Brain microvascular endothelial cell (primary cell): ENCODE data around the gene GPRIN1.

ENCODE experiments used
- DNase-seq: peaks from one replicate; pipeline ENCODE4 v3.0.0-alpha.2; 2020
- H3K27ac ChIP-seq: fragments of 250-450 bp; sonication (Bioruptor Pico); 2 replicates; pipeline ENCODE4 v1.5.1; 2020; ENCODE audit warnings: mild to moderate bottlenecking, moderate library complexity
- H3K27me3 ChIP-seq: fragments of 250-450 bp; sonication (Bioruptor Pico); replicated peaks from 2 replicates; pipeline ENCODE4 v1.5.1; 2020; ENCODE audit warnings: mild to moderate bottlenecking
- H3K36me3 ChIP-seq: fragments of 250-450 bp; sonication (Bioruptor Pico); replicated peaks from 2 replicates; pipeline ENCODE4 v1.5.1; 2020; ENCODE audit warnings: mild to moderate bottlenecking
- H3K4me3 ChIP-seq: 2 replicates; pipeline ENCODE4 v1.5.1; 2011; ENCODE audit warnings: low read depth, mild to moderate bottlenecking, control low read depth, low read length, moderate library complexity
- CTCF ChIP-seq: IDR thresholded peaks from 2 replicates; pipeline ENCODE4 v1.5.1; 2011; ENCODE audit warnings: low read depth, mild to moderate bottlenecking, moderate library complexity, low read length, control low read depth, inconsistent platforms; ENCODE audit errors: missing control alignments
- in situ Hi-C: cut with HindIII; loops from 2 replicates; pipeline ENCODE4 v1.10.0; 2017; ENCODE audit warnings: low sequenced_read_pairs, low pct_ligation_motif_present

Gene GPRIN1

GRCh38 chr5:176628406-176629228, 18.7 kb upstream of the GPRIN1 start:
- in situ Hi-C loops: no loop called here
- Histone ChIP-seq H3K27me3 (peaks cover 32% of the 10 kb centered on the region), H3K4me3 (no peak overlapping the region), H3K27ac (no peak overlapping the region), H3K36me3 (no peaks in the 10 kb centered on the region)
- no peak for TF ChIP-seq CTCF
- no peak for DNase-seq

- in situ Hi-C loops: no loop called here
- no peak overlapping the region for H3K4me3 ChIP-seq
- H3K27me3 ChIP-seq: peaks cover 26% of the 10 kb centered on the region
- TF ChIP-seq CTCF: no peak
- H3K36me3 ChIP-seq: no peaks in the 10 kb centered on the region
- no peak overlapping the region for H3K27ac ChIP-seq
- no peak for DNase-seq
Measured at GRCh38 chr5:176627582-176627981, 17.6 kb upstream of the GPRIN1 start.

- H3K27me3 ChIP-seq: peaks cover 26% of the 10 kb centered on the region
- in situ Hi-C loops: no loop called here
Measured at GRCh38 chr5:176626876-176627236, 16.9 kb upstream of the GPRIN1 start.

GRCh38 chr5:176625966-176626875, 16.3 kb upstream of the GPRIN1 start:
- in situ Hi-C loops: no loop called here
- peaks cover 22% of the 10 kb centered on the region for H3K27me3 ChIP-seq
- H3K36me3 ChIP-seq: no peaks in the 10 kb centered on the region
- H3K27ac ChIP-seq: no peak overlapping the region
- no peak for DNase-seq
- TF ChIP-seq CTCF: no peak
- H3K4me3 ChIP-seq: no peak overlapping the region

More at GRCh38 chr5:176626876-176627236, 16.9 kb upstream of the GPRIN1 start:
- DNase-seq: no peak
- Histone ChIP-seq H3K4me3 (no peak overlapping the region), H3K36me3 (no peaks in the 10 kb centered on the region), H3K27ac (no peak overlapping the region)
- TF ChIP-seq CTCF: no peak

GRCh38 chr5:176625512-176625911, 15.6 kb upstream of the GPRIN1 start:
- Histone ChIP-seq H3K27ac (no peak overlapping the region), H3K4me3 (no peak overlapping the region), H3K36me3 (no peaks in the 10 kb centered on the region), H3K27me3 (peaks cover 25% of the 10 kb centered on the region)
- TF ChIP-seq CTCF: no peak
- in situ Hi-C loops: no loop called here
- no peak for DNase-seq
